Gastrocnemius medialis (tissue), 4 donors: ENCODE measurements around the gene WFDC12. TPM values are rescaled to one million over a fixed set of nuclear protein-coding genes. Genes with fewer than 3 reads are reported as not detected.

Experiments
- ATAC-seq, 2 donors: fragments of 150-250 bp; one replicate each; pipeline ENCODE4 v1.9.1; 2016
- DNase-seq, 2 donors: peaks; one replicate each; pipeline ENCODE4 v3.0.0-alpha.2; 2019
- H3K27ac ChIP-seq, 4 donors: fragments of 200-600 bp; sonication (generic); 1 replicate in 1 of 4; 2 replicates in 3 of 4; pipeline ENCODE4 v1.5.1; 2016 to 2018; ENCODE audit warnings: mild to moderate bottlenecking in 2 of 4, moderate library complexity in 1 of 4
- H3K27me3 ChIP-seq, 3 donors: fragments of 200-600 bp; sonication (generic) in 2 of 3; 1 replicate in 1 of 3; 2 replicates in 2 of 3; pipeline versions ENCODE4 v1.5.1 to v1.6.0; 2016 to 2019; ENCODE audit warnings: mild to moderate bottlenecking in 1 of 3, moderate library complexity in 1 of 3
- H3K36me3 ChIP-seq, 2 donors: fragments of 200-600 bp; sonication (generic) in 1 of 2; one replicate each; pipeline ENCODE4 v1.5.1; 2017 to 2018
- H3K4me1 ChIP-seq, 2 donors: fragments of 200-600 bp; sonication (generic) in 1 of 2; one replicate each; pipeline ENCODE4 v1.5.1; 2016 to 2017; ENCODE audit warnings: mild to moderate bottlenecking in 2 of 2
- H3K4me3 ChIP-seq, 4 donors: fragments of 200-600 bp; sonication (generic) in 3 of 4; 1 replicate in 1 of 4; 2 replicates in 3 of 4; pipeline ENCODE4 v1.5.1; 2016 to 2019; ENCODE audit warnings: mild to moderate bottlenecking in 2 of 4
- H3K9me3 ChIP-seq, 3 donors: fragments of 200-600 bp; sonication (generic) in 2 of 3; 1 replicate in 1 of 3; 2 replicates in 2 of 3; pipeline ENCODE4 v1.5.1; 2016 to 2019
- POLR2A ChIP-seq, 2 donors: fragments of 450-650 bp; IDR thresholded peaks; one replicate each; pipeline ENCODE4 v1.6.1; 2017; ENCODE audit warnings: antibody characterized with exemption in 2 of 2, mild to moderate bottlenecking in 2 of 2, moderate library complexity in 2 of 2
- in situ Hi-C, 4 donors: fragments of 200-750 bp; cut with MboI; loops; one replicate each; pipeline versions ENCODE4 v1.15.0 to v1.8.0; 2017; ENCODE audit warnings: low sequenced_read_pairs in 4 of 4
- intact Hi-C: fragments of 100-400 bp; cut with DNase I; formaldehyde crosslinking; loops from one replicate; pipeline ENCODE4 v1.15.1; 2023; ENCODE audit warnings: low total_unique reads
- total RNA-seq, 4 donors: library from RNA; depleted of rRNA; stranded (reverse); fragments of >200 nt; gene quantifications; one replicate each; pipeline versions ENCODE4 v1.1.0 to v1.2.3, GENCODE V29; 2016
- TF ChIP-seq, protein P1 (sequence below), 5 experiments: fragments of 450-650 bp in 3 of 5; fragments of 200-600 bp in 2 of 5; sonication (generic) in 2 of 5; IDR thresholded peaks in 4 of 5; conservative IDR thresholded peaks in 1 of 5; 1 replicate in 4 of 5; 2 replicates in 1 of 5; pipeline ENCODE4 v1.5.1; 2016 to 2019; ENCODE audit warnings: antibody characterized with exemption in 5 of 5, mild to moderate bottlenecking in 3 of 5, moderate library complexity in 3 of 5

The WFDC12 gene
- total RNA-seq, 4 donors from 2014 or later: not detected

DNA sequence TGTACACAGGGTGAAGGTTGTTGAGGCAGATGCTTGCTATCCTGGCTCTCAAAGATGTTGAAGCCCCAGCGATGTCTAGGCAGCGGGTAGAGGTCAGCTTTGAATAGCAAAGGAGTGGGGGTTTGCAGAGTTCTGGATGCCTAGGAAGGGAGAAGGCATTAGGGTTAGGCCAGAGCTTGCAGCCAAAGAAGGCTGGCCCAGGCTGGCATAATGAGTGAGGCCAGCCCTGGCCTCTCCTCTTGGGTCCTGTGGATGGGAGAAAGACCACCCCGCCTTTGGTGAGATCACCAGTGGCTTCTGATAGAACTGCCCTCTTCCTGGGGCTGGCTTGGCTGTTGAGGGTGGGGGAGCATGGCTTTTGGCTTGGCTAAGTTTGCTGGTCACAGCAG, 8.9 kb downstream of the WFDC12 start:
- intact Hi-C loops: no loop called here
- Histone ChIP-seq H3K4me3 (no peak overlapping the region), H3K27ac (no peak overlapping the region), H3K9me3 (no peaks in the 10 kb centered on the region), H3K36me3 (no peaks in the 10 kb centered on the region), H3K4me1 (no peaks in the 10 kb centered on the region), H3K27me3 (peaks cover 0 to 11% (median 0%) of the 10 kb centered on the region in 3 donors)
- in situ Hi-C loops: no loop called here
- ATAC-seq (no peak), DNase-seq (no peak)
- TF ChIP-seq POLR2A (IDR thresholded peaks at IDR 0.05): no peak
- TF ChIP-seq, protein P1, sequence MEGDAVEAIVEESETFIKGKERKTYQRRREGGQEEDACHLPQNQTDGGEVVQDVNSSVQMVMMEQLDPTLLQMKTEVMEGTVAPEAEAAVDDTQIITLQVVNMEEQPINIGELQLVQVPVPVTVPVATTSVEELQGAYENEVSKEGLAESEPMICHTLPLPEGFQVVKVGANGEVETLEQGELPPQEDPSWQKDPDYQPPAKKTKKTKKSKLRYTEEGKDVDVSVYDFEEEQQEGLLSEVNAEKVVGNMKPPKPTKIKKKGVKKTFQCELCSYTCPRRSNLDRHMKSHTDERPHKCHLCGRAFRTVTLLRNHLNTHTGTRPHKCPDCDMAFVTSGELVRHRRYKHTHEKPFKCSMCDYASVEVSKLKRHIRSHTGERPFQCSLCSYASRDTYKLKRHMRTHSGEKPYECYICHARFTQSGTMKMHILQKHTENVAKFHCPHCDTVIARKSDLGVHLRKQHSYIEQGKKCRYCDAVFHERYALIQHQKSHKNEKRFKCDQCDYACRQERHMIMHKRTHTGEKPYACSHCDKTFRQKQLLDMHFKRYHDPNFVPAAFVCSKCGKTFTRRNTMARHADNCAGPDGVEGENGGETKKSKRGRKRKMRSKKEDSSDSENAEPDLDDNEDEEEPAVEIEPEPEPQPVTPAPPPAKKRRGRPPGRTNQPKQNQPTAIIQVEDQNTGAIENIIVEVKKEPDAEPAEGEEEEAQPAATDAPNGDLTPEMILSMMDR (IDR thresholded peaks at IDR 0.05 in 4 of 5, conservative IDR thresholded peaks at IDR 0.05 in 1 of 5): no peak

DNA sequence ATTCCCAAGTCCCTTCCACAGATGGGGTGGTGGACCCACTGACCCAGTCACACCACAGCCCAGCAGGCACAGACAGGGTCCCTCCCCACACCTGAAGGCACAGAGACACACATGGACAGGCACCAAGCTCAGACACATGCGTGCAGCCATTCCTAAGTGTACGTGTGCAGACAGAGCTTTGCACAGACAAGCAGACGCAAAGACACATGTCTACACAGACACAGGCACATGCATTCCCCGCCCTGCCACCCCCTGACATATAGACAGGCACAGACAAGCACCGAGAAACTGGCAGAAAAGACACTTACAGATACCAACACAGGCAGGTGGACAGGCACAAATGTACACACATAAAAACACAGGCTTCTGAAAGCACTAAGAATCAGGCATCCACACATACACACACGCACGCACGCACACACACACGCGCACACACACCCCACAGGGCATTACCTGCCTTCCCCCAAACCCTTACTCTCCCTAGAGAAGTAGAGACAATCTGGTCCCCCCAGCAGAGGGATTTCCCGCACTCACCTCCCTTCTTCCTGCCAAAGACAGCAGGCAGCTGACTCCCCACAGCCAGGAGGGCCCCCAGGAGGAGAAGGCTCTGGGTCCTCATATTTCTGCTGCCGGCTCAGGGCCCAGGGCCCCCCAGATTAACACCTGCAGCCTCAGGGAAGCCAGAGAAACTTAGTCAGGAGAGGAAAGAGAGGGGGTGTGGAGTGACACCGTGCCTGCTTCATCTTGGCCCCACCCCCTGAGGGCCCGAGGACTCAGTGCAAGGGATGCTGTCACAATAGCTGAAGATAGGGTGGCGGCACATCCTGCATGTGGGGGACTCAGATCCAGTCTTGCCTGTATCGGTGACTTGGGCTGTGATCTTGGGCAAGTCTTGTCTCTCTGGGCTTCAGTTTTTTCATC, 9.5 kb downstream of the WFDC12 start, which contains the start of gene WFDC5:
Gene WFDC5 (minus strand): TSS at position 710 of the 921 bp plus-strand sequence. CDS start 91 bp downstream, at position 619.
- ATAC-seq (no peak), DNase-seq (no peak)
- Histone ChIP-seq H3K9me3 (no peaks in the 10 kb centered on the region), H3K27ac (no peak within 1 kb of the TSS), H3K4me3 (no peak within 1 kb of the TSS), H3K36me3 (no peaks in the 10 kb centered on the region), H3K27me3 (peaks cover 0 to 11% (median 0%) of the 10 kb centered on the region in 3 donors), H3K4me1 (no peaks in the 10 kb centered on the region)
- intact Hi-C loops (no loop called here), in situ Hi-C loops (no loop called here)
- no peak for TF ChIP-seq POLR2A (IDR thresholded peaks at IDR 0.05)
- TF ChIP-seq, protein P1 (IDR thresholded peaks at IDR 0.05 in 4 of 5, conservative IDR thresholded peaks at IDR 0.05 in 1 of 5): no peak

DNA sequence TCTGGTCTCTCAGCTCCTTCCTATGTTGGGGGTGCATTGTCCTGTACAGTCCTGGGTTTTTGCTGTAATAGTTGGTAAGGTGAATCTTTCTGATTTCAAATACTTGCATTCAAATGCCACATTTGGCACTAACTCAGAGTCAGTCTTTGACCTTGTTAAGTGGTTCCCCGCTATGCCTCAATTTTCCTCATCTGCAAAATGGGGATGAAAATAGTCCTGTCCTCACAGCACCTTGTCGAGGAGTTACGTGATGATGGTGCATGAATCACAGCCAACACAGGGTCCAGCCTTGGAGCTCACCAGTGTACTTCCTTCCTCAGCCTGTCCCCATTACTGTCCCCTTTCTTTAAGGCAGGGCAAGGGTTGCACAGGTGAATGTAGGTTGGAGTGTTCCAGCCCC, 10.4 kb downstream of the WFDC12 start:
- no peak for DNase-seq
- H3K4me1 ChIP-seq: no peaks in the 10 kb centered on the region
- TF ChIP-seq POLR2A (IDR thresholded peaks at IDR 0.05): no peak
- TF ChIP-seq, protein P1 (IDR thresholded peaks at IDR 0.05 in 4 of 5, conservative IDR thresholded peaks at IDR 0.05 in 1 of 5): no peak
- in situ Hi-C loops: no loop called here
- intact Hi-C loops: no loop called here
- no peak for ATAC-seq
- H3K36me3 ChIP-seq: no peaks in the 10 kb centered on the region
- no peaks in the 10 kb centered on the region for H3K9me3 ChIP-seq
- H3K27me3 ChIP-seq: peaks cover 0 to 11% (median 0%) of the 10 kb centered on the region in 3 donors
- H3K27ac ChIP-seq: no peak overlapping the region
- H3K4me3 ChIP-seq: no peak overlapping the region

GRCh38 chr20:45112754-45113153, 11.5 kb downstream of the WFDC12 start:
- ATAC-seq: no peak

More at GRCh38 chr20:45112754-45113153, 11.5 kb downstream of the WFDC12 start:
- H3K9me3 ChIP-seq: no peaks in the 10 kb centered on the region
- H3K27ac ChIP-seq: no peak overlapping the region
- H3K4me3 ChIP-seq: no peak overlapping the region
- in situ Hi-C loops: no loop called here
- peaks cover 0 to 13% (median 0%) of the 10 kb centered on the region in 3 donors for H3K27me3 ChIP-seq
- no peak for DNase-seq
- no peaks in the 10 kb centered on the region for H3K4me1 ChIP-seq
- TF ChIP-seq, protein P1 (IDR thresholded peaks at IDR 0.05 in 4 of 5, conservative IDR thresholded peaks at IDR 0.05 in 1 of 5): no peak
- TF ChIP-seq POLR2A (IDR thresholded peaks at IDR 0.05): no peak
- intact Hi-C loops: no loop called here
- no peaks in the 10 kb centered on the region for H3K36me3 ChIP-seq
